BLaER1 treated with 17β-estradiol and CSF1 and Interleukin-3, amounts not matched to agents 10 nM and 100 nM (cell line): ENCODE data around the gene CD1B.

Source experiments
- H3K27ac ChIP-seq, 11 experiments: shearing (Covaris generic); formaldehyde crosslinking; 2 replicates each; pipeline ENCODE4 v1.8.1; 2022
- H3K27me3 ChIP-seq, 11 experiments: shearing (Covaris generic); formaldehyde crosslinking; 2 replicates each; pipeline ENCODE4 v1.8.1; 2022
- H3K36me3 ChIP-seq, 11 experiments: shearing (Covaris generic); formaldehyde crosslinking; 2 replicates each; pipeline ENCODE4 v1.8.1; 2022
- H3K4me1 ChIP-seq, 10 experiments: shearing (Covaris generic); formaldehyde crosslinking; 2 replicates each; pipeline ENCODE4 v1.8.1; 2022
- H3K4me2 ChIP-seq, 11 experiments: shearing (Covaris generic); formaldehyde crosslinking; 2 replicates each; pipeline ENCODE4 v1.8.1; 2022
- H3K4me3 ChIP-seq, 10 experiments: shearing (Covaris generic); formaldehyde crosslinking; 2 replicates each; pipeline ENCODE4 v1.8.1; 2022
- H3K9ac ChIP-seq, 11 experiments: shearing (Covaris generic); formaldehyde crosslinking; 2 replicates each; pipeline ENCODE4 v1.8.1; 2022
- H3K9me3 ChIP-seq, 11 experiments: shearing (Covaris generic); formaldehyde crosslinking; replicated peaks in 1 of 11; 2 replicates each; pipeline ENCODE4 v1.8.1; 2022
- H4K20me1 ChIP-seq, 11 experiments: shearing (Covaris generic); formaldehyde crosslinking; 2 replicates each; pipeline ENCODE4 v1.8.1; 2022
- Cebpa-rat ChIP-seq, 11 experiments: shearing (Covaris generic); IDR thresholded peaks; 2 replicates each; pipeline ENCODE4 v1.8.1; 2022

Gene CD1B

GRCh38 chr1:158331106-158331425, 265 bp downstream of the CD1B start:
- Histone ChIP-seq H4K20me1 (no peaks in the 10 kb centered on the region), H3K4me1 (peaks cover 36 to 73% (median 54%) of the 10 kb centered on the region in 10 experiments), H3K4me2 (peak overlapping the region in 6 of 11 experiments; percentile 9 to 33 (median 18); a peak in 7 of 22 replicates), H3K9ac (no peak overlapping the region), H3K4me3 (no peak overlapping the region), H3K36me3 (no peaks in the 10 kb centered on the region), H3K27ac (peak overlapping the region in 1 of 11 experiments; percentile 4; a peak in 1 of 22 replicates), H3K27me3 (no peaks in the 10 kb centered on the region), H3K9me3 (peaks cover 0 to 10% (median 7%) of the 10 kb centered on the region in 11 experiments; a peak in 11 of 22 replicates)
- TF ChIP-seq Cebpa-rat (IDR thresholded peaks at IDR 0.05) = no peak

- Histone ChIP-seq H3K4me2 (peak overlapping the region in 3 of 11 experiments; percentile 9 to 33 (median 27); a peak in 4 of 22 replicates), H3K4me1 (peaks cover 34 to 71% (median 51%) of the 10 kb centered on the region in 10 experiments), H3K27me3 (no peaks in the 10 kb centered on the region), H3K4me3 (no peak overlapping the region), H3K9ac (no peak overlapping the region), H3K36me3 (no peaks in the 10 kb centered on the region), H3K9me3 (peaks cover 0 to 16% (median 6%) of the 10 kb centered on the region in 11 experiments; a peak in 12 of 22 replicates), H3K27ac (0 out of 22 replicates have a peak overlapping the region, but pooled peaks of 1 of the 11 experiments have one; percentile 4), H4K20me1 (no peaks in the 10 kb centered on the region)
- TF ChIP-seq Cebpa-rat (IDR thresholded peaks at IDR 0.05) = no peak
Measured at GRCh38 chr1:158330391-158331105, 783 bp downstream of the CD1B start.

GRCh38 chr1:158329733-158330132, 1.6 kb downstream of the CD1B start:
- Histone ChIP-seq H4K20me1 (no peaks in the 10 kb centered on the region), H3K4me1 (peaks cover 27 to 67% (median 47%) of the 10 kb centered on the region in 10 experiments), H3K4me2 (peak overlapping the region in 10 of 11 experiments; percentile 6 to 64 (median 34); a peak in 11 of 22 replicates), H3K9me3 (peaks cover 0 to 21% (median 7%) of the 10 kb centered on the region in 11 experiments; a peak in 14 of 22 replicates), H3K4me3 (no peak overlapping the region), H3K27me3 (no peaks in the 10 kb centered on the region), H3K36me3 (no peaks in the 10 kb centered on the region), H3K27ac (peak overlapping the region in 1 of 11 experiments; percentile 7; a peak in 1 of 22 replicates), H3K9ac (no peak overlapping the region)
- TF ChIP-seq Cebpa-rat (IDR thresholded peaks at IDR 0.05) = no peak

DNA sequence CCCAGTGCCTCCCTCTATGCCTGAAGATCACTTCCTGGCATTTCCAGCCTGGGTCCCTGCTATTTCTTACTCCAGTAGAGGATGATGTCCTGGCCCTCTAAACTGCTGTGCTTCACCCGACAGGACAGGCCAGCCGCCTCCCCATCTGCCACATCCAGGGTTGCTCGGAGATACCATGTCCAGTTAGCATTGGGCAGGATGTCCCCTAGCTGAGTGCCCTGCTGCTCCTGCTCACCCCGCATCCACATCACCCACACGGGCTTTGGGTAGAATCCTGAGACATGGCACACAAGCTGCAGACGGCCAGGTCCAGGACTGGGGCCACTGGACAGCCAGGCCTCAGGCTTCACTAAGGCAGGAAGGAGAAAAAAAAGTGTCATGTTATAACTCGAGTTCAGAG, 2.0 kb downstream of the CD1B start:
- peaks cover 23 to 62% (median 43%) of the 10 kb centered on the region in 10 experiments for H3K4me1 ChIP-seq
- peak overlapping the region in 10 of 11 experiments; percentile 6 to 64 (median 34); a peak in 12 of 22 replicates for H3K4me2 ChIP-seq
- peak overlapping the region in 1 of 11 experiments; percentile 7; a peak in 1 of 22 replicates for H3K27ac ChIP-seq
- H3K27me3 ChIP-seq = no peaks in the 10 kb centered on the region
- no peaks in the 10 kb centered on the region for H3K36me3 ChIP-seq
- H3K4me3 ChIP-seq = no peak overlapping the region
- H3K9ac ChIP-seq = no peak overlapping the region
- H3K9me3 ChIP-seq = peaks cover 0 to 25% (median 10%) of the 10 kb centered on the region in 11 experiments; a peak in 18 of 22 replicates
- no peaks in the 10 kb centered on the region for H4K20me1 ChIP-seq
- TF ChIP-seq Cebpa-rat (IDR thresholded peaks at IDR 0.05) = no peak

DNA sequence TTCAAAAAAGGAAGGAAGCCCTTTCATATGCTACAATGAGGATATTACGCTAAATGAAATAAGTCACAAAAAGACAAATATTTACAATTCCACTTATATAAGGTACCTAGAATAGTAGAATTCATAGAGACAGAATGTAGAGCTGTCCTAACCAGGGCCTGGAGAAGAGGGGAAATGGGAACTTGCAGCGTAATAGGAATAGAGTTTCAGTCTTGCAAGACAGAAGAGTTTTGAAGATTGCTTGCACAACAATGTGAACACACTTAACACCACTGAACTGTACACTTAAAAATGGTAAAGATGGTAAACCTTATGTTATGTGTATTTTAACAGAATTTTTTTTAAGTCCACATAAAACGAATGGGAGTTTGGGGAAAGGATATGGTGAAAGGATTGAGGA, 2.9 kb downstream of the CD1B start:
- Histone ChIP-seq H3K4me2 (peak overlapping the region in 6 of 11 experiments; percentile 27 to 64 (median 40); a peak in 10 of 22 replicates), H3K36me3 (peaks cover 0 to 8% (median 0%) of the 10 kb centered on the region in 11 experiments; a peak in 3 of 22 replicates), H3K27me3 (no peaks in the 10 kb centered on the region), H4K20me1 (no peaks in the 10 kb centered on the region), H3K4me1 (peaks cover 14 to 54% (median 36%) of the 10 kb centered on the region in 10 experiments), H3K27ac (peak overlapping the region in 1 of 11 experiments; percentile 7; a peak in 1 of 22 replicates), H3K9ac (no peak overlapping the region), H3K9me3 (peaks cover 8 to 34% (median 19%) of the 10 kb centered on the region in 11 experiments), H3K4me3 (no peak overlapping the region)
- no peak for TF ChIP-seq Cebpa-rat (IDR thresholded peaks at IDR 0.05)

DNA sequence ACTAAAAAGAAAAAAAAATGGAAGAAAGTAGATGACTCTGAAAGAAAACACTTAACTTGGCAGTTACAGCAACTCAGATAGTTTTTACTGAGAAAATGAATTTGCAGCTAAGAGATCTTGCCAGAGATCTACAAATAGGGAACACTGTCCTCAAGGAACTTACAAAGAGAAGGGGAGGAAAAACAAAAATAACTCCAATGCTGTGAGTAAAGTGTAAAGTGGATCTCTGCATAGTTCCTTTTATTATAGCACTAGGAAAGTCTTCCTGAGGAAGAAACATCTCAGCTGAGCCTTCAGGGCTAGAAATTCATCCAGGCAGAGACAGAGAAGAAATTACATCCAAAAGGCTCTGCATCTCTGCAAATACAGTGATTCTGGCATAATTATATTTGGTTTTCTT, 3.9 kb downstream of the CD1B start:
- Histone ChIP-seq H3K27ac (no peak overlapping the region), H3K9ac (no peak overlapping the region), H3K4me3 (no peak overlapping the region), H3K4me1 (peaks cover 6 to 48% (median 31%) of the 10 kb centered on the region in 10 experiments; a peak in 18 of 20 replicates), H4K20me1 (no peaks in the 10 kb centered on the region), H3K27me3 (no peaks in the 10 kb centered on the region), H3K36me3 (peaks cover 0 to 10% (median 0%) of the 10 kb centered on the region in 11 experiments; a peak in 4 of 22 replicates), H3K4me2 (peak overlapping the region in 5 of 11 experiments; percentile 27 to 59 (median 37); a peak in 6 of 22 replicates), H3K9me3 (peaks cover 17 to 43% (median 29%) of the 10 kb centered on the region in 11 experiments)
- TF ChIP-seq Cebpa-rat (IDR thresholded peaks at IDR 0.05) = no peak

- H4K20me1 ChIP-seq = no peaks in the 10 kb centered on the region
- H3K36me3 ChIP-seq = peaks cover 0 to 10% (median 4%) of the 10 kb centered on the region in 11 experiments; a peak in 5 of 22 replicates
- H3K4me2 ChIP-seq = no peak overlapping the region
- TF ChIP-seq Cebpa-rat (IDR thresholded peaks at IDR 0.05) = no peak
- H3K4me1 ChIP-seq = peaks cover 11 to 38% (median 27%) of the 10 kb centered on the region in 10 experiments
- no peaks in the 10 kb centered on the region for H3K27me3 ChIP-seq
- H3K4me3 ChIP-seq = no peak overlapping the region
- H3K27ac ChIP-seq = no peak overlapping the region
- H3K9ac ChIP-seq = no peak overlapping the region
- peaks cover 33 to 67% (median 52%) of the 10 kb centered on the region in 11 experiments for H3K9me3 ChIP-seq
Measured at GRCh38 chr1:158324395-158324794, 6.9 kb downstream of the CD1B start.

GRCh38 chr1:158323866-158324265, 7.5 kb downstream of the CD1B start:
- no peak for TF ChIP-seq Cebpa-rat (IDR thresholded peaks at IDR 0.05)
- H3K27ac ChIP-seq = no peak overlapping the region
- H3K4me1 ChIP-seq = peaks cover 7 to 33% (median 21%) of the 10 kb centered on the region in 10 experiments
- H3K9ac ChIP-seq = no peak overlapping the region
- H3K9me3 ChIP-seq = peaks cover 33 to 67% (median 52%) of the 10 kb centered on the region in 11 experiments
- no peaks in the 10 kb centered on the region for H4K20me1 ChIP-seq
- H3K4me3 ChIP-seq = no peak overlapping the region
- H3K27me3 ChIP-seq = no peaks in the 10 kb centered on the region
- peaks cover 0 to 10% (median 4%) of the 10 kb centered on the region in 11 experiments; a peak in 5 of 22 replicates for H3K36me3 ChIP-seq
- H3K4me2 ChIP-seq = no peak overlapping the region

DNA sequence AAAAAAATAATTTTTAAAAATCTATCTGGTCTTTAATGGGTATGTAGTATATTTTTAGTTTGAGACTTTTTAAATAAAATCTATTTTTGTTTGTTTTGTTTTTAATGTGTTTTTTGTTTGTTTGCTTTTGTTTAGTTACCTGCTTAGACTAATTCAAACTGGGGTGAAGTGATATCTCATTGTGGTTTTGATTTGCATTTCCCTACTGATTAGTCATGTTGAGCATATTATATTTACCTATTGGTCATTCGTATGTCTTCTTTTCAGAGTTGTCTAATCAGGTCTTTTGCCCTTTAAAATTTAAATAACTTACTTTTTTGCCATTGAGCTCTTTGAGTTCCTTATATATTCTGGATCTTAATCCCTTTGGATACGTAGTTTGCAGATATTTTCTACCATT, 20.3 kb downstream of the CD1B start:
- H3K9ac ChIP-seq = no peak overlapping the region
- H4K20me1 ChIP-seq = no peaks in the 10 kb centered on the region
- H3K4me1 ChIP-seq = no peaks in the 10 kb centered on the region
- peaks cover 31 to 62% (median 49%) of the 10 kb centered on the region in 11 experiments for H3K9me3 ChIP-seq
- H3K27me3 ChIP-seq = no peaks in the 10 kb centered on the region
- H3K27ac ChIP-seq = no peak overlapping the region
- H3K36me3 ChIP-seq = no peaks in the 10 kb centered on the region
- H3K4me3 ChIP-seq = no peak overlapping the region
- TF ChIP-seq Cebpa-rat (IDR thresholded peaks at IDR 0.05) = no peak
- H3K4me2 ChIP-seq = no peak overlapping the region
